ENCODE results near the gene TRIM40.

GRCh38 chr6:30127238-30128093 lies 8.5 kb upstream of the TRIM40 start:
- TF ChIP-seq, protein P1, sequence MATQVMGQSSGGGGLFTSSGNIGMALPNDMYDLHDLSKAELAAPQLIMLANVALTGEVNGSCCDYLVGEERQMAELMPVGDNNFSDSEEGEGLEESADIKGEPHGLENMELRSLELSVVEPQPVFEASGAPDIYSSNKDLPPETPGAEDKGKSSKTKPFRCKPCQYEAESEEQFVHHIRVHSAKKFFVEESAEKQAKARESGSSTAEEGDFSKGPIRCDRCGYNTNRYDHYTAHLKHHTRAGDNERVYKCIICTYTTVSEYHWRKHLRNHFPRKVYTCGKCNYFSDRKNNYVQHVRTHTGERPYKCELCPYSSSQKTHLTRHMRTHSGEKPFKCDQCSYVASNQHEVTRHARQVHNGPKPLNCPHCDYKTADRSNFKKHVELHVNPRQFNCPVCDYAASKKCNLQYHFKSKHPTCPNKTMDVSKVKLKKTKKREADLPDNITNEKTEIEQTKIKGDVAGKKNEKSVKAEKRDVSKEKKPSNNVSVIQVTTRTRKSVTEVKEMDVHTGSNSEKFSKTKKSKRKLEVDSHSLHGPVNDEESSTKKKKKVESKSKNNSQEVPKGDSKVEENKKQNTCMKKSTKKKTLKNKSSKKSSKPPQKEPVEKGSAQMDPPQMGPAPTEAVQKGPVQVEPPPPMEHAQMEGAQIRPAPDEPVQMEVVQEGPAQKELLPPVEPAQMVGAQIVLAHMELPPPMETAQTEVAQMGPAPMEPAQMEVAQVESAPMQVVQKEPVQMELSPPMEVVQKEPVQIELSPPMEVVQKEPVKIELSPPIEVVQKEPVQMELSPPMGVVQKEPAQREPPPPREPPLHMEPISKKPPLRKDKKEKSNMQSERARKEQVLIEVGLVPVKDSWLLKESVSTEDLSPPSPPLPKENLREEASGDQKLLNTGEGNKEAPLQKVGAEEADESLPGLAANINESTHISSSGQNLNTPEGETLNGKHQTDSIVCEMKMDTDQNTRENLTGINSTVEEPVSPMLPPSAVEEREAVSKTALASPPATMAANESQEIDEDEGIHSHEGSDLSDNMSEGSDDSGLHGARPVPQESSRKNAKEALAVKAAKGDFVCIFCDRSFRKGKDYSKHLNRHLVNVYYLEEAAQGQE (IDR thresholded peaks at IDR 0.05; ENCODE audit: insufficient read depth in 1 of 2, low read depth in 2 of 2, low read length in 1 of 2): no peak
- TF ChIP-seq, protein P2, sequence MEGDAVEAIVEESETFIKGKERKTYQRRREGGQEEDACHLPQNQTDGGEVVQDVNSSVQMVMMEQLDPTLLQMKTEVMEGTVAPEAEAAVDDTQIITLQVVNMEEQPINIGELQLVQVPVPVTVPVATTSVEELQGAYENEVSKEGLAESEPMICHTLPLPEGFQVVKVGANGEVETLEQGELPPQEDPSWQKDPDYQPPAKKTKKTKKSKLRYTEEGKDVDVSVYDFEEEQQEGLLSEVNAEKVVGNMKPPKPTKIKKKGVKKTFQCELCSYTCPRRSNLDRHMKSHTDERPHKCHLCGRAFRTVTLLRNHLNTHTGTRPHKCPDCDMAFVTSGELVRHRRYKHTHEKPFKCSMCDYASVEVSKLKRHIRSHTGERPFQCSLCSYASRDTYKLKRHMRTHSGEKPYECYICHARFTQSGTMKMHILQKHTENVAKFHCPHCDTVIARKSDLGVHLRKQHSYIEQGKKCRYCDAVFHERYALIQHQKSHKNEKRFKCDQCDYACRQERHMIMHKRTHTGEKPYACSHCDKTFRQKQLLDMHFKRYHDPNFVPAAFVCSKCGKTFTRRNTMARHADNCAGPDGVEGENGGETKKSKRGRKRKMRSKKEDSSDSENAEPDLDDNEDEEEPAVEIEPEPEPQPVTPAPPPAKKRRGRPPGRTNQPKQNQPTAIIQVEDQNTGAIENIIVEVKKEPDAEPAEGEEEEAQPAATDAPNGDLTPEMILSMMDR (IDR thresholded peaks at IDR 0.05): no peak
- TF ChIP-seq POLR2AphosphoS5 (IDR thresholded peaks at IDR 0.05; ENCODE audit: low read depth, low read length): no peak
- TF ChIP-seq TCF7L2 (IDR thresholded peaks at IDR 0.05; ENCODE audit: low read depth, low read length): peak; percentile 54; the same call in 1 of the 2 replicates
- TF ChIP-seq SIN3A (IDR thresholded peaks at IDR 0.05; ENCODE audit: borderline replicate concordance, insufficient read depth, low read depth, low read length): no peak

Data from Panc1 (cell line).